ENCODE data around the gene KL.

GRCh38 chr13:33087790-33088189 is 71.6 kb downstream of the KL start:
- TF ChIP-seq, protein P1, sequence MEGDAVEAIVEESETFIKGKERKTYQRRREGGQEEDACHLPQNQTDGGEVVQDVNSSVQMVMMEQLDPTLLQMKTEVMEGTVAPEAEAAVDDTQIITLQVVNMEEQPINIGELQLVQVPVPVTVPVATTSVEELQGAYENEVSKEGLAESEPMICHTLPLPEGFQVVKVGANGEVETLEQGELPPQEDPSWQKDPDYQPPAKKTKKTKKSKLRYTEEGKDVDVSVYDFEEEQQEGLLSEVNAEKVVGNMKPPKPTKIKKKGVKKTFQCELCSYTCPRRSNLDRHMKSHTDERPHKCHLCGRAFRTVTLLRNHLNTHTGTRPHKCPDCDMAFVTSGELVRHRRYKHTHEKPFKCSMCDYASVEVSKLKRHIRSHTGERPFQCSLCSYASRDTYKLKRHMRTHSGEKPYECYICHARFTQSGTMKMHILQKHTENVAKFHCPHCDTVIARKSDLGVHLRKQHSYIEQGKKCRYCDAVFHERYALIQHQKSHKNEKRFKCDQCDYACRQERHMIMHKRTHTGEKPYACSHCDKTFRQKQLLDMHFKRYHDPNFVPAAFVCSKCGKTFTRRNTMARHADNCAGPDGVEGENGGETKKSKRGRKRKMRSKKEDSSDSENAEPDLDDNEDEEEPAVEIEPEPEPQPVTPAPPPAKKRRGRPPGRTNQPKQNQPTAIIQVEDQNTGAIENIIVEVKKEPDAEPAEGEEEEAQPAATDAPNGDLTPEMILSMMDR (IDR thresholded peaks at IDR 0.05; ENCODE audit: borderline replicate concordance, extremely low read depth, low read length, poor library complexity, severe bottlenecking) = no peak
- TF ChIP-seq EZH2 (IDR thresholded peaks at IDR 0.05; ENCODE audit: borderline replicate concordance, low read depth, low read length, severe bottlenecking) = no peak
